ENCODE measurements around the gene ST8SIA1.

The ST8SIA1 gene

DNA sequence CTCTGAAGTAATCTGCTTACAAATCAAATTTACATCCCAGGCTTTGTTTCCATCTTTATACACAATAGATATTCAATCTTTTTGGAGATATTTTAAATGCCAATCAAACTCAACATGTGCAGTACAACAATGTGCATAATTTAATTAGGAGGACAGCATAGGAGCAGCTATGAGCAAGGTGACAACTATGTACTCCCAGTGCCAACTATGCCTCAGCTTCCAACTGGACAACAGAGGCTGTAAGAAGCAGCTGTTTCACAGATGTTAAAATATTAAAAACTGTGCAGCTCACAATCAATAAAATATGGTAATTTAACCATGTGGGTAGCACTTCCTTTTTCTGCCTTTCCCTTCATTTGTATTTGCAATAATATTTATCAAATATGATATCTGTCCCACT lies 99.9 kb downstream of the ST8SIA1 start:
- no peaks in the 10 kb centered on the region for H3K79me2 ChIP-seq (ENCODE audit: control insufficient read depth, low read length)
- no peaks in the 10 kb centered on the region for H3K36me3 ChIP-seq (ENCODE audit: control insufficient read depth, low read length)
- no peak overlapping the region for H3K27ac ChIP-seq (ENCODE audit: low read depth, low read length)
- H3K4me3 ChIP-seq (ENCODE audit: low read length), result no peak overlapping the region
- H3K4me1 ChIP-seq (ENCODE audit: control insufficient read depth, low read length), result no peaks in the 10 kb centered on the region
- no peaks in the 10 kb centered on the region for H4K20me1 ChIP-seq (ENCODE audit: control insufficient read depth, insufficient read depth, low read depth, low read length)
- H3K9me2 ChIP-seq (replicated peaks; ENCODE audit: control insufficient read depth, low read length), result no peaks in the 10 kb centered on the region
- TF ChIP-seq, protein P1, sequence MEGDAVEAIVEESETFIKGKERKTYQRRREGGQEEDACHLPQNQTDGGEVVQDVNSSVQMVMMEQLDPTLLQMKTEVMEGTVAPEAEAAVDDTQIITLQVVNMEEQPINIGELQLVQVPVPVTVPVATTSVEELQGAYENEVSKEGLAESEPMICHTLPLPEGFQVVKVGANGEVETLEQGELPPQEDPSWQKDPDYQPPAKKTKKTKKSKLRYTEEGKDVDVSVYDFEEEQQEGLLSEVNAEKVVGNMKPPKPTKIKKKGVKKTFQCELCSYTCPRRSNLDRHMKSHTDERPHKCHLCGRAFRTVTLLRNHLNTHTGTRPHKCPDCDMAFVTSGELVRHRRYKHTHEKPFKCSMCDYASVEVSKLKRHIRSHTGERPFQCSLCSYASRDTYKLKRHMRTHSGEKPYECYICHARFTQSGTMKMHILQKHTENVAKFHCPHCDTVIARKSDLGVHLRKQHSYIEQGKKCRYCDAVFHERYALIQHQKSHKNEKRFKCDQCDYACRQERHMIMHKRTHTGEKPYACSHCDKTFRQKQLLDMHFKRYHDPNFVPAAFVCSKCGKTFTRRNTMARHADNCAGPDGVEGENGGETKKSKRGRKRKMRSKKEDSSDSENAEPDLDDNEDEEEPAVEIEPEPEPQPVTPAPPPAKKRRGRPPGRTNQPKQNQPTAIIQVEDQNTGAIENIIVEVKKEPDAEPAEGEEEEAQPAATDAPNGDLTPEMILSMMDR (IDR thresholded peaks at IDR 0.05; ENCODE audit: low read depth, low read length, poor library complexity, severe bottlenecking), result no peak
- TF ChIP-seq EZH2phosphoT487 (IDR thresholded peaks at IDR 0.05; ENCODE audit: borderline replicate concordance, low read length), result no peak
- no peaks in the 10 kb centered on the region for H3K27me3 ChIP-seq (ENCODE audit: control insufficient read depth, low read length)
- no peak overlapping the region for H3K4me2 ChIP-seq (ENCODE audit: low read length)
- peaks cover 3% of the 10 kb centered on the region; the same call in 1 of the 2 replicates for H3K9me3 ChIP-seq (ENCODE audit: control insufficient read depth, insufficient read depth, low read length)
- no peaks in the 10 kb centered on the region for H3F3A ChIP-seq (ENCODE audit: control insufficient read depth, insufficient read depth)

DNA sequence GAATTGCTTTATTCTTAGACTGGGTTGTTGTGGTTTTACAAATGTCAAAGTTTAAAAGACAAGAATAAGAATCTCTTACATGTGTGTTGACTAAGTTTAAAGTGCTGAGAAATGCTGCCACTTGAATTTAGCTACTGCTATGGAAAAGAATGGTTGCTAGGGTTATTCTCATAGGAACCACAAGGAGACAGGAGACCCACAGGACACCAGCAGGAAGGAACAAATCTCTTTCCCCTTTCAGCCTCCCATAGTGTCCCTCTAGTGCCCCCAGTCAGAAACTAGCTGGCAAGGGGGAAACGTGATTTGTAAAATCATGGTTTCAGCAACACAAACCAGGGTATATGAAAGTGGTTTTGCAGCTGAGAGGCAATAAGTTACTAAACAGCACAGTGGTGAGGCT lies 102.7 kb downstream of the ST8SIA1 start:
- Histone ChIP-seq H4K20me1 (ENCODE audit: control insufficient read depth, insufficient read depth, low read depth, low read length) (no peaks in the 10 kb centered on the region), H3K27me3 (ENCODE audit: control insufficient read depth, low read length) (no peaks in the 10 kb centered on the region), H3K4me3 (ENCODE audit: low read length) (no peak overlapping the region), H3K4me2 (ENCODE audit: low read length) (no peak overlapping the region), H3K27ac (ENCODE audit: low read depth, low read length) (no peak overlapping the region), H3K9me2 (replicated peaks; ENCODE audit: control insufficient read depth, low read length) (no peaks in the 10 kb centered on the region), H3K4me1 (ENCODE audit: control insufficient read depth, low read length) (no peaks in the 10 kb centered on the region), H3K36me3 (ENCODE audit: control insufficient read depth, low read length) (no peaks in the 10 kb centered on the region), H3F3A (ENCODE audit: control insufficient read depth, insufficient read depth) (no peaks in the 10 kb centered on the region), H3K9me3 (ENCODE audit: control insufficient read depth, insufficient read depth, low read length) (no peaks in the 10 kb centered on the region), H3K79me2 (ENCODE audit: control insufficient read depth, low read length) (no peaks in the 10 kb centered on the region)
- no peak for TF ChIP-seq EZH2phosphoT487 (IDR thresholded peaks at IDR 0.05; ENCODE audit: borderline replicate concordance, low read length)
- TF ChIP-seq, protein P1 (IDR thresholded peaks at IDR 0.05; ENCODE audit: low read depth, low read length, poor library complexity, severe bottlenecking), result no peak

DNA sequence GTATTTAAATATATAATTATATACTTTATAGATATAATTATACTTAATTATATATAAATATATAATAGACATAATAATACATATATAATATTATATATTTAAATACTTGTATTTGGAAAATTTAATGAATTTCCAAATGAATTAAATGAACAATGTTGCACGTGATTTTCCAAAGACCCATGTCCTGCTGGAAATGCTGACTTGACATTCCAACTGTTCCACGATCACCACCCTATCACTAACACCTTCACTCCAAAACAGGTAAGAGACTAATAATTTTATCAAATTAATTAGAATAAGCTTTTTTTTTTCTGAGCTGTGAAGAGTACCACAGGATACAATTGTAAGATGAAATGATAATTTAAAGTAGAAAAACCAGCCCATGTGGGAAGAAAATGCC lies 103.4 kb downstream of the ST8SIA1 start:
- no peaks in the 10 kb centered on the region for H3K36me3 ChIP-seq (ENCODE audit: control insufficient read depth, low read length)
- H3K9me2 ChIP-seq (replicated peaks; ENCODE audit: control insufficient read depth, low read length), result no peaks in the 10 kb centered on the region
- H3K79me2 ChIP-seq (ENCODE audit: control insufficient read depth, low read length), result no peaks in the 10 kb centered on the region
- no peaks in the 10 kb centered on the region for H3K9me3 ChIP-seq (ENCODE audit: control insufficient read depth, insufficient read depth, low read length)
- H3F3A ChIP-seq (ENCODE audit: control insufficient read depth, insufficient read depth), result no peaks in the 10 kb centered on the region
- H4K20me1 ChIP-seq (ENCODE audit: control insufficient read depth, insufficient read depth, low read depth, low read length), result no peaks in the 10 kb centered on the region
- no peaks in the 10 kb centered on the region for H3K27me3 ChIP-seq (ENCODE audit: control insufficient read depth, low read length)
- TF ChIP-seq EZH2phosphoT487 (IDR thresholded peaks at IDR 0.05; ENCODE audit: borderline replicate concordance, low read length), result no peak
- TF ChIP-seq, protein P1 (IDR thresholded peaks at IDR 0.05; ENCODE audit: low read depth, low read length, poor library complexity, severe bottlenecking), result no peak
- H3K4me2 ChIP-seq (ENCODE audit: low read length), result no peak overlapping the region
- no peak overlapping the region for H3K27ac ChIP-seq (ENCODE audit: low read depth, low read length)
- H3K4me1 ChIP-seq (ENCODE audit: control insufficient read depth, low read length), result no peaks in the 10 kb centered on the region
- no peak overlapping the region for H3K4me3 ChIP-seq (ENCODE audit: low read length)
